HG03139 (cell line): ENCODE data around the gene PJVK.

ENCODE experiments used
- ATAC-seq: cut with Tn5 transposase; IDR thresholded peaks from one replicate; pipeline ENCODE4 v1.9.1; 2021; ENCODE audit not compliant: unreplicated experiment

PJVK gene

GRCh38 chr2:178479758-178480226 is 28.6 kb downstream of the PJVK start:
- ATAC-seq, result no peak

- ATAC-seq, result peak; percentile 62
These were observed 29.3 kb downstream of the PJVK start, which contains the start of gene PLEKHA3 for GRCh38 chr2:178480227-178481181. PLEKHA3 (plus strand) TSS chr2:178480457; CDS start chr2:178480870, 413 bp downstream.

DNA sequence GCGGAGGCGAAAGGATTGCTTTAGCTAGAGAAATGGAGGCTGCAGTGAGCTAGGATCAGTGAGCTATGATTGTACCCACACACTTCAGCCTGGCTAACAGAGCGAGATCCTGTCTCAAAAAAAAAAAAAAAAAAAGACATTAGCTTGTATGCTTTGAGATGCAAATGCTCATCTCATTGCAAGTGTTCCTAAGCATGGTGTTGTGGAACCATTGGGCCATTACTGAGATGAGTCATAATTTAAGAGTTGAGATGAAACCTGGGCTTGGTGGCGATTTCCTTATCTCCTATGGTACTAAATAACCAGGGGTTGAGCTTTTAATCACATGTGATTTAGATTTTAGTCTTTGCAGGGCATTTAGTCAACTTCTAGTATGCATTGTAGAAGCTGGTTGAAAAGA is 31.3 kb downstream of the PJVK start:
- peak; percentile 28 for ATAC-seq

DNA sequence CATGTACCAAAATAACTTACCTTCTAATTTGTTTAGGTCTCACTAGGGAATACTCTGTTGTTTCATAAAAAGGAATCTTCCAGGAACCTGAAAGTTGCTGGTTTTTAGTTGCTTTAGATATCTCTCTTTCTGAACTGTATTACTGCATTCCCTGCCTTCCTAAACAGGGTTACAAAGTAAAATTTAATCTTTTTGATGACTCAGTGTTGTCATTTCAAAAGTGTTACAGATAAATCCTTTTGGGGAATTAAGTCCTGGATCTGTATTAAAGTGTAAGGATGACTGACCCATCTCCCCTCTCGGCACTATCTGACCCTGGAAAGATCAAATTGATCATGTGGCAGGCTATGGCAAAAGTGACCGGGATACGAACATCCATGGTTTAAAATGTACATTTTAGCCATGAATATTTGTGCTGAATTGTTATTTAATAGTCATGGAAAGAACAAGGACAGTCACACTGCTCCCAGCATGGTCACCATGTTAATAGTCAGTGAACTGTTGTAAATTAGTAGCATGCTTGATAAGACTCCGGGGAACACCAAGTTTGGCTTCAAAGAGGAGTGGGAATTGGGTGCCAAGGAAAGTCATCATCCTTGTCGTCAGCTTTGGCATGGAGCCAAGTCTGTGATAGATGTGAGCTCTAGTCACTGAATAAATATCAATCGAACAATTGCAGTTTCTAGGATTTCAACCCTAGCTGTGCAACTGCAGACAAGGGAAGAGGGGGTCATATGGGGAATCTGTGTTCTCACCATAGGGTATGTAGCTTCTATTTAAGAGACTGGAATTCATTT is 33.3 kb downstream of the PJVK start:
- ATAC-seq, result no peak

GRCh38 chr2:178485356-178485755 is 34.2 kb downstream of the PJVK start:
- ATAC-seq, result no peak

GRCh38 chr2:178491612-178492011 is 40.4 kb downstream of the PJVK start:
- no peak for ATAC-seq

DNA sequence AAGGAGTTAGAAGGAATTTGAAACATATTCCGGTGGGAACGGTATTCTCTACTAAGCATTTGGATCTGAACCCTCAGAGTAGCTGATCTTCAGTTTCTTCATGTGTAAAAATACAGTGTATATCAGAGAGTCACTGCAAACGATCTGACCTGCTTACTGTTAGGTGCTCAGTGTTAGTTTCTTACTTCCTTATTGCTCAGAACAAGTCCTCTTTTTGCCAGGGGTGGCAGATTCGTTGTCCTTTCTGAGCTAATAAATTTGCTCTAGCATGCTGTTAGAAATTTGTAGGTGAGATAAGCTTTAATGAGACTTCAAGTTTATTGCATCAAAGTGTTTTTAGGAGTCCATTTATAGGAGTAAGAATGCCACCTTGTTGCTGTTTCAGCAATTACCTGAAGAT is 44.9 kb downstream of the PJVK start:
- no peak for ATAC-seq

DNA sequence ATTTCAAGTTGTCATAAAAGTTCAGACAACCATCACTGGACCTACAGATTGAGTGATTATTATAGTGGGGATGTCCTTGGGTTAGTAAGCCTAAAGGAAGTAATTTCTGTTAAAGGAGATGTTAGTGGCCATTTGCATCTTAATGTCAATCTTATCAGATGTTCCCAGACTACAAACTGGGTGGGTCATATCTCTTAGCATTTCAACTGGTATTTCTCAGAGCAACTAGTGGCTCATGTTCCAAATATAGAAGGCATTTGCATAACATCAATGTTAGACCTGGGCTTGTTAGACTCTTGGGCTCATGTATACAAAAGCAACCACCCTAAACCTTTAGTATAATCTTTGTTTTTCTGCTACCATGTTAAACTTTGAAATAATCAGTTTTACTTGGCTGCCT is 47.0 kb downstream of the PJVK start:
- no peak for ATAC-seq

GRCh38 chr2:178499640-178500039 is 48.5 kb downstream of the PJVK start:
- no peak for ATAC-seq

DNA sequence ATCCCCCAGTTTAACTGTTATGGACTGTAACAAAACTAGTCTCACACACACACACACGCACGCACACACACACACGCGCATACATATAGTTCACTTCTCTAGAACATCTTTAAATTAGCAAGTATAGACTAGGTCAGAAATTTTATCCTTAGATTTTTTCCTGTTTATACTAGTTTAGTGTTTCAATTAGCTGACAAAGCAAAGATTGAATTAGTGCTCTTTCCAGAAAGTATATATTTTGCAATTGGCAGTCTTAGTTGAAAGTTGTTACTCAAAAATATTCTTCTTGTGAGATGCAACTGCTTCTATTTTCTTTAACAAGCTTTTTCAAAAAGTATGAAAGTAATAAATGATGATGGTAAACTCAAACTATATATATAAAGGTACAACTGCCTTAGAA is 51.6 kb downstream of the PJVK start:
- no peak for ATAC-seq

GRCh38 chr2:178506101-178506500 is 54.9 kb downstream of the PJVK start:
- no peak for ATAC-seq

DNA sequence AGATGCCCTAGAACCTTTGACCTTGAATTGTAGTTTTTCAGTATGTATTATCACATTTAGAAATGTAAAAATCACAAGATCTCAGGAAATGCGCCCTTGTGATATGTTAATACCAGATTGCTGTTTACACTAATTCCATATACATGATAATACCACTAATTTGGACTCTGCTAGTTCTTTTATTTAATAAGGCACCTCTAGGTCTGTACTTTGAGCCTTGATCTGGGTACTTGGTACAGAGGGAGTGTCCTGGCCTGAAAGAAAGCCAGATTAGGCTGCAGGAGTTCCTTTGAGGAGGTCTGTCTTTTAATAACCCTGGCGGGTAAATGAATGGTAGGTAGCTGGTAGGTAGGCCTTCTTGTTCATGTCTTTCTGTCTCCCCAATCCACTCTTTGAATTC is 55.3 kb downstream of the PJVK start:
- ATAC-seq, result no peak

GRCh38 chr2:178506949-178507348 is 55.8 kb downstream of the PJVK start:
- ATAC-seq, result no peak

- no peak for ATAC-seq
These were observed 57.5 kb downstream of the PJVK start for GRCh38 chr2:178508646-178509045.

- ATAC-seq, result no peak
These were observed 59.2 kb downstream of the PJVK start for GRCh38 chr2:178510384-178510783.
